ENCODE results near the gene CNN2. TPM values are rescaled to one million over a fixed set of nuclear protein-coding genes. Genes with fewer than 3 reads are reported as not detected.

Gene CNN2
- total RNA-seq, 4 donors from 2014 or later: 39.6 to 75.4 (median 60.8) TPM

- TF ChIP-seq CTCF (IDR thresholded peaks at IDR 0.05): no peak
- no peak for DNase-seq (ENCODE audit: low spot score)
- no peak for ATAC-seq (ENCODE audit: low FRiP score)
Observed at GRCh38 chr19:1047696-1048147, 21.3 kb downstream of the CNN2 start.

- DNase-seq (ENCODE audit: low spot score) (no peak), ATAC-seq (ENCODE audit: low FRiP score) (no peak)
- TF ChIP-seq CTCF (IDR thresholded peaks at IDR 0.05): no peak
Observed at GRCh38 chr19:1049106-1049505, 22.7 kb downstream of the CNN2 start.

- TF ChIP-seq CTCF (IDR thresholded peaks at IDR 0.05): no peak
- no peak for DNase-seq (ENCODE audit: low spot score)
- no peak for ATAC-seq (ENCODE audit: low FRiP score)
Observed at GRCh38 chr19:1049800-1050199, 23.4 kb downstream of the CNN2 start.

- ATAC-seq (ENCODE audit: low FRiP score): no peak
- no peak for DNase-seq (ENCODE audit: low spot score)
- TF ChIP-seq CTCF (IDR thresholded peaks at IDR 0.05): no peak
Observed at GRCh38 chr19:1050989-1051788, 24.8 kb downstream of the CNN2 start.

- ATAC-seq (ENCODE audit: low FRiP score) (no peak), DNase-seq (ENCODE audit: low spot score) (no peak)
- TF ChIP-seq CTCF (IDR thresholded peaks at IDR 0.05): no peak
Observed at GRCh38 chr19:1051791-1052190, 25.4 kb downstream of the CNN2 start.

GRCh38 chr19:1052349-1052975, 26.1 kb downstream of the CNN2 start:
- no peak for TF ChIP-seq CTCF (IDR thresholded peaks at IDR 0.05)

More at GRCh38 chr19:1052349-1052975, 26.1 kb downstream of the CNN2 start:
- DNase-seq (ENCODE audit: low spot score) (no peak), ATAC-seq (ENCODE audit: low FRiP score) (no peak)

Data from omental fat pad (tissue), 4 donors.